CD4-positive, alpha-beta T cell treated with Interleukin-21 for 1 hour (primary cell): ENCODE data around the gene YOD1.

Source experiments
- DNase-seq: peaks from one replicate; pipeline ENCODE4 v3.0.0-alpha.2; 2020

Gene YOD1

GRCh38 chr1:207051191-207051943 is at the start of gene YOD1:
Gene YOD1 (minus strand): TSS chr1:207051208. CDS start chr1:207051030, 178 bp downstream.
- DNase-seq = no peak

- DNase-seq = no peak
These were observed 46.9 kb upstream of the YOD1 start for GRCh38 chr1:207097871-207098324.

- no peak for DNase-seq
These were observed 42.9 kb upstream of the YOD1 start for GRCh38 chr1:207093944-207094343.

- DNase-seq = no peak
These were observed 40.3 kb upstream of the YOD1 start for GRCh38 chr1:207091200-207091908.

GRCh38 chr1:207089627-207090355 is 38.8 kb upstream of the YOD1 start:
- no peak for DNase-seq

GRCh38 chr1:207088701-207089626 is 38.0 kb upstream of the YOD1 start, which contains the start of gene C4BPB:
Gene C4BPB (plus strand): TSS chr1:207088860. CDS start chr1:207089532, 672 bp downstream.
- peak; percentile 20 for DNase-seq

- no peak for DNase-seq
These were observed 37.2 kb upstream of the YOD1 start for GRCh38 chr1:207088161-207088560.

GRCh38 chr1:207085887-207086286 is 34.9 kb upstream of the YOD1 start:
- DNase-seq = no peak

GRCh38 chr1:207084701-207085180 is 33.7 kb upstream of the YOD1 start:
- DNase-seq = peak; percentile 70

- DNase-seq = no peak
These were observed 33.2 kb upstream of the YOD1 start for GRCh38 chr1:207084232-207084631.

GRCh38 chr1:207081806-207082205 is 30.8 kb upstream of the YOD1 start:
- no peak for DNase-seq

GRCh38 chr1:207081088-207081487 is 30.1 kb upstream of the YOD1 start:
- no peak for DNase-seq

- DNase-seq = no peak
These were observed 28.8 kb upstream of the YOD1 start for GRCh38 chr1:207079706-207080241.

GRCh38 chr1:207078578-207079132 is 27.6 kb upstream of the YOD1 start:
- DNase-seq = no peak

GRCh38 chr1:207077470-207078377 is 26.7 kb upstream of the YOD1 start:
- DNase-seq = peak; percentile 82

- DNase-seq = no peak
These were observed 26.0 kb upstream of the YOD1 start for GRCh38 chr1:207077012-207077411.

- DNase-seq = no peak
These were observed 25.4 kb upstream of the YOD1 start for GRCh38 chr1:207076181-207076955.

- DNase-seq = no peak
These were observed 23.2 kb upstream of the YOD1 start for GRCh38 chr1:207073906-207074820.
